ENCODE results near the gene ROCK2.

DNA sequence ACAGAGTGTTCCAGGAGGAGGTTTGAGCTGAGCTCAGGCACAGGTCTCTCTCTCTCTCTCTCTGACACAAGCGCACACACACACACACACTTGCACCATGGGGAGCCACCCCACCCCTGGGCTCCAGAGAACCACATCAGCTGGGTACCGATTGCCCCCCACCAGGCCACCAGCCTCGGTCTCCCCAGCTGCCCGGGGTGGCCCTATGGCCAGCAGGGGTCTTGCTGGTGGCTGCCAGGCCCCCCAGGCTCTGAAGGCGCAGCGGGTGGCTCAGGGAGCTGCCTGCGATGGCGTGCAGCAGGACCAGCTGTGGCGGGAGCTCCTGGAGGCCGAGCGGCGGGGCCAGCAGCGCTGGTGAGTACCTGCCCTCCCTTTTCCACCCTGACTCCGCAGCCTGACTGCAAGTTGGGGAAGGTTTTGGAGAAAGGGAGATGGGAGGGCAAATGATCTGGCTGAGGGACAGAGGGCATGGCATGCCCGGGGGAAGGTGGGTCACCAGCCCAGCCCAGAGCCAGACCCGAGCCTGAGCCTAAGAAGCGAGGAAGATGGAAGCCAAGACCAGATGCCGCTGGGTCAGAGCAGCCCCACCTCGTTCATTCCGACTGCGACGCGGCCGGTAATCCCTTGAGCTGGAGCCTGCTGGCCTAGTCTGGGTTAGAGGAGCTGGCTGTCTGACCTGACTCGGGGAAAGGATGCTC is 211.0 kb downstream of the ROCK2 start:
- TF ChIP-seq EZH2 (IDR thresholded peaks at IDR 0.05; ENCODE audit: low read depth), result no peak
- no peak for TF ChIP-seq CTCF (conservative IDR thresholded peaks at IDR 0.05)

Measured in PC-9 (cell line).